LNCaP clone FGC (cell line): ENCODE measurements around the gene RGS6.

Experiments used
- DNase-seq: peaks from one replicate; pipeline ENCODE4 v3.0.0-alpha.2; 2011; ENCODE audit warnings: low read depth
- H3K4me3 ChIP-seq: 2 replicates; pipeline ENCODE4 v1.5.1; 2011; ENCODE audit warnings: mild to moderate bottlenecking, low read depth, low read length, control low read depth
- CTCF ChIP-seq: IDR thresholded peaks from 2 replicates; pipeline ENCODE4 v1.5.1; 2012; ENCODE audit warnings: mild to moderate bottlenecking; ENCODE audit not compliant: control insufficient read depth, insufficient read depth; ENCODE audit errors: extremely low read depth

RGS6 gene

GRCh38 chr14:72247896-72248465 lies 315.8 kb downstream of the RGS6 start:
- no peak for TF ChIP-seq CTCF
- no peak for DNase-seq
- no peak overlapping the region for H3K4me3 ChIP-seq

- no peak for TF ChIP-seq CTCF
- no peak overlapping the region for H3K4me3 ChIP-seq
- no peak for DNase-seq
Measured at GRCh38 chr14:72253503-72253902, 321.3 kb downstream of the RGS6 start.

GRCh38 chr14:72254202-72254936 lies 322.1 kb downstream of the RGS6 start:
- H3K4me3 ChIP-seq: no peak overlapping the region
- no peak for TF ChIP-seq CTCF
- DNase-seq: no peak

- H3K4me3 ChIP-seq: no peak overlapping the region
- DNase-seq: no peak
- TF ChIP-seq CTCF: no peak
Measured at GRCh38 chr14:72254937-72255472, 322.8 kb downstream of the RGS6 start.

- no peak for DNase-seq
- H3K4me3 ChIP-seq: no peak overlapping the region
- TF ChIP-seq CTCF: no peak
Measured at GRCh38 chr14:72256055-72256454, 323.8 kb downstream of the RGS6 start.

- no peak for DNase-seq
- no peak overlapping the region for H3K4me3 ChIP-seq
- no peak for TF ChIP-seq CTCF
Measured at GRCh38 chr14:72261068-72261467, 328.8 kb downstream of the RGS6 start.
